ENCODE results near the gene HS6ST3.

The HS6ST3 gene

GRCh38 chr13:96858133-96858826, 768.4 kb downstream of the HS6ST3 start:
- no peak for DNase-seq

GRCh38 chr13:96860882-96861281, 771.0 kb downstream of the HS6ST3 start:
- no peak for DNase-seq

GRCh38 chr13:96862093-96862492, 772.2 kb downstream of the HS6ST3 start:
- DNase-seq = no peak

GRCh38 chr13:96862999-96863398, 773.1 kb downstream of the HS6ST3 start:
- DNase-seq = no peak

- no peak for DNase-seq
These were observed 781.6 kb downstream of the HS6ST3 start for GRCh38 chr13:96871469-96871868.

GRCh38 chr13:96880419-96880818, 790.5 kb downstream of the HS6ST3 start:
- no peak for DNase-seq
